ENCODE data around the gene PLEKHO2. TPM values are rescaled to one million over a fixed set of nuclear protein-coding genes. Genes with fewer than 3 reads are reported as not detected.

PLEKHO2 gene
- total RNA-seq, 5 donors from 2014 or later (not counting 1 experiment from before 2014, with no cell fraction given) = 9.2 to 22.7 (median 17.1) TPM

DNA sequence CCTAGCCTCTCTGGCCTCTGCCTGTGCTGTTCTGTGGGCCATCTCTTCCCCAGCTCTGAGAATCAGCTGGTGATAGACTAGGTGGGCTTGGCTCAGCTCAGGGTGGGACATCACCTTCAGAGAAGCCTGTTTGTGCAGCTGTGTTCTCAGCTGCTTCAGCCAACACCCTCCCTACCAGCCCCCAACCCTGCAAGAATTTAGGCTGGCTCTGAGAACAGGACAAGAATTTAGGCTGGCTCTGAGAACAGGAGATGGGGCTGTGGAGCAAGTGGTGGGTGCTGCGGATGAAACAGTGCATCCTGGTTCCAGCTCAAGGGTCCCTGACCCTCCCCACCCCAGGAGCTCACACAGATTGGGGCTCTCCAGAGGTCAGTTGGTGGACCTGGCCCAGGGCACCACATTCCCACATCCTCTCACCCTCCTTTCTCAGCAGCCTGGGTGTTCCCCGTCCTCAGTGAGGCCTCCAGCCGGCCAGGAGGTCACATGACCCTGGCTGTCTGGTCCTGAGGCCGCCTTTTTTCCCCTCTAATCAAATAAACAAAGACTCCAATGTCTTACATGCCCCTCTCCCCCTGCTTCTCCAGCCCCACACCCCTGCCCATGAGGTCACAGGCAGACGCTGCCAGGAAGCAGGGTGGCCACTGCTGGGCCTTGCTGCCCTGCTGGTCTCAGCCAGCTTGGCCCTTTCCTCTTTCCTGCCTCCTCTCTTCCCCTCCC lies 14.9 kb downstream of the PLEKHO2 start:
- peaks cover 29% of the 10 kb centered on the region for H3K36me3 Mint-ChIP-seq
- H3K27ac Mint-ChIP-seq = peak overlapping the region; percentile 40 to 53
- ATAC-seq (replicated peaks in 1 of 4) (no peak), DNase-seq (no peak)
- ChIA-PET CTCF (interaction anchor here in 1 of 2 donors (0.6 kb wide), 1 partner anchor 193 kb away, joined by 3 read pairs; no protein-coding TSS in a partner anchor), POLR2A (no interaction called here)
- H3K4me3 Mint-ChIP-seq = no peak overlapping the region
- WGBS (ENCODE audit: insufficient coverage) = 76% methylated on average over 5 of the region's 5 CpGs
- no peaks in the 10 kb centered on the region for H3K9me3 Mint-ChIP-seq
- no peak overlapping the region for H3K4me3 ChIP-seq (ENCODE audit: control insufficient read depth in 1 of 2, extremely low read depth in 1 of 2, low read length in 1 of 2)
- peaks cover 5 to 71% of the 10 kb centered on the region in 2 donors for H3K36me3 ChIP-seq (ENCODE audit: control insufficient read depth in 2 of 2, extremely low read depth in 1 of 2, insufficient read depth in 1 of 2, low read length in 1 of 2)
- H3K27me3 Mint-ChIP-seq = no peaks in the 10 kb centered on the region
- peak overlapping the region; percentile 32 for H3K27ac ChIP-seq (ENCODE audit: low read length)
- peaks cover 0 to 58% of the 10 kb centered on the region in 2 experiments for H3K4me1 ChIP-seq (ENCODE audit: control insufficient read depth in 1 of 2, extremely low read depth in 1 of 2, insufficient read depth in 2 of 2, low read length in 2 of 2)
- H3K9me3 ChIP-seq = no peaks in the 10 kb centered on the region
- peaks cover 44 to 62% (median 60%) of the 10 kb centered on the region in 3 donors for H3K4me1 Mint-ChIP-seq
- no peaks in the 10 kb centered on the region for H3K27me3 ChIP-seq (replicated peaks in 1 of 2; ENCODE audit: control insufficient read depth in 2 of 2, extremely low read depth in 1 of 2, insufficient read depth in 2 of 2, low read length in 1 of 2)

DNA sequence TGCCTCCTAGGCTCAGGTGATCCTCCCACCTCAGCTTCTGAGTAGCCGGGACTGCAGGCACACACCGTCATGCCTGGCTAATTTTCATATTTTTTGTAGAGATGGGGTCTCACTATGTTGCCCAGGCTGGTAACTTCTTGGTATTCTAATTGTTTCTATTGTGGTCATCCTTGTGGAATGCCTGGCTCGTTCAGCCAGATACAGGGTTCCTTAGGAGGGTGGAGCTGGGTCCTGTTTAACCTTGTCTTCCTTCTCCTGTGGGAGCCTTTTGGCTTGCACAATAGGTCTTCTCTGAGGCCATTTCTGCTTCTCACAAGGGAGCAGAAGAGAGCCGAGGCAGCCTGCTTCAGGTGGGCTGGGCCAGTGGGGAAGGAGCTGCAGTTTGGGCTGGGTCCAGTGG lies 15.7 kb downstream of the PLEKHO2 start:
- peaks cover 0 to 56% of the 10 kb centered on the region in 2 experiments for H3K4me1 ChIP-seq (ENCODE audit: control insufficient read depth in 1 of 2, extremely low read depth in 1 of 2, insufficient read depth in 2 of 2, low read length in 2 of 2)
- Mint-ChIP-seq H3K36me3 (peaks cover 31% of the 10 kb centered on the region), H3K4me3 (no peak overlapping the region), H3K27ac (peak overlapping the region; percentile 40 to 53), H3K9me3 (no peaks in the 10 kb centered on the region), H3K4me1 (peaks cover 36 to 56% (median 56%) of the 10 kb centered on the region in 3 donors), H3K27me3 (no peaks in the 10 kb centered on the region)
- POLR2A ChIA-PET = no interaction called here
- WGBS (ENCODE audit: insufficient coverage) = 63% methylated on average over 1 of the region's 4 CpGs
- CTCF ChIA-PET = interaction anchor here in 1 of 2 donors (0.6 kb wide), 2 partner anchors 137 to 194 kb away, joined by 3 to 4 read pairs; no protein-coding TSS in a partner anchor
- H3K27ac ChIP-seq (ENCODE audit: low read length) = peak overlapping the region; percentile 50
- no peak overlapping the region for H3K4me3 ChIP-seq (ENCODE audit: control insufficient read depth in 1 of 2, extremely low read depth in 1 of 2, low read length in 1 of 2)
- peaks cover 5 to 80% of the 10 kb centered on the region in 2 donors for H3K36me3 ChIP-seq (ENCODE audit: control insufficient read depth in 2 of 2, extremely low read depth in 1 of 2, insufficient read depth in 1 of 2, low read length in 1 of 2)
- no peaks in the 10 kb centered on the region for H3K27me3 ChIP-seq (replicated peaks in 1 of 2; ENCODE audit: control insufficient read depth in 2 of 2, extremely low read depth in 1 of 2, insufficient read depth in 2 of 2, low read length in 1 of 2)
- no peak for DNase-seq
- H3K9me3 ChIP-seq = no peaks in the 10 kb centered on the region
- ATAC-seq (replicated peaks in 1 of 4) = no peak

DNA sequence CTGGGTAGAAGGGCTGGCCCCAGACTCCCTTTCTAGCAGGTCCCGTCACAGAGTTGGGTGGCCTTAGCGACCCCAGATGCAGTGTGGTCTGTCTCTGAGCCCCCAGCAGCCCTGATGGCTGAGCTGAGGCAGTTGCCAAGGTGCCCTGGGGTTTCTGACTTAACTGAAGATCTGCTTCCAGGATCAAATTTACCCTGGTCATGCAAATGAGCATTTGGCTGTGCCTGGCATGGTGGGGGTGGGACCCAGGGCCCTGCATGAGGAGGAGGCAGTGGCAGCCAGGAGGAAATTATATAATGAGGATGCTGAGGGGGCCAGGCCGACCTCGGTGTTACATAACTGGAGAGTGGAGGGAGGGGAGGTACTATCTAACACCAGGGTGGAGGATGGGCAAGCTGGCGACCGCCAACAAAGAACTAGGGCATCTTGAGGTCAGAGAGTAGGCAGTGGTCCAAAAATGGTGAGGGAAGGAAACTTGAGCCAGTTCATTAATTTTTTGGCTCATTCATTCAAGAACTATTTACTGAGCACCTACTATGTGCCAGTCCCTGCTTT lies 16.4 kb downstream of the PLEKHO2 start:
- no peaks in the 10 kb centered on the region for H3K27me3 Mint-ChIP-seq
- 45% methylated on average over 4 of the region's 6 CpGs for WGBS (ENCODE audit: insufficient coverage)
- DNase-seq = peak in 1 of 35 experiments; percentile 23
- H3K9me3 ChIP-seq = no peaks in the 10 kb centered on the region
- ATAC-seq (replicated peaks in 1 of 4) = no peak
- peaks cover 0 to 52% of the 10 kb centered on the region in 2 experiments for H3K4me1 ChIP-seq (ENCODE audit: control insufficient read depth in 1 of 2, extremely low read depth in 1 of 2, insufficient read depth in 2 of 2, low read length in 2 of 2)
- H3K4me3 Mint-ChIP-seq = no peak overlapping the region
- no peaks in the 10 kb centered on the region for H3K27me3 ChIP-seq (replicated peaks in 1 of 2; ENCODE audit: control insufficient read depth in 2 of 2, extremely low read depth in 1 of 2, insufficient read depth in 2 of 2, low read length in 1 of 2)
- H3K4me1 Mint-ChIP-seq = peaks cover 36 to 56% (median 56%) of the 10 kb centered on the region in 3 donors
- CTCF ChIA-PET = interaction anchor here in 1 of 2 donors (0.6 kb wide), 1 partner anchor 138 kb away, joined by 4 read pairs; no protein-coding TSS in a partner anchor
- H3K27ac ChIP-seq (ENCODE audit: low read length) = peak overlapping the region; percentile 50
- POLR2A ChIA-PET = no interaction called here
- peaks cover 32% of the 10 kb centered on the region for H3K36me3 Mint-ChIP-seq
- H3K4me3 ChIP-seq (ENCODE audit: control insufficient read depth in 1 of 2, extremely low read depth in 1 of 2, low read length in 1 of 2) = no peak overlapping the region
- peak overlapping the region; percentile 40 to 71 for H3K27ac Mint-ChIP-seq
- peaks cover 5 to 82% of the 10 kb centered on the region in 2 donors for H3K36me3 ChIP-seq (ENCODE audit: control insufficient read depth in 2 of 2, extremely low read depth in 1 of 2, insufficient read depth in 1 of 2, low read length in 1 of 2)
- H3K9me3 Mint-ChIP-seq = no peaks in the 10 kb centered on the region

DNA sequence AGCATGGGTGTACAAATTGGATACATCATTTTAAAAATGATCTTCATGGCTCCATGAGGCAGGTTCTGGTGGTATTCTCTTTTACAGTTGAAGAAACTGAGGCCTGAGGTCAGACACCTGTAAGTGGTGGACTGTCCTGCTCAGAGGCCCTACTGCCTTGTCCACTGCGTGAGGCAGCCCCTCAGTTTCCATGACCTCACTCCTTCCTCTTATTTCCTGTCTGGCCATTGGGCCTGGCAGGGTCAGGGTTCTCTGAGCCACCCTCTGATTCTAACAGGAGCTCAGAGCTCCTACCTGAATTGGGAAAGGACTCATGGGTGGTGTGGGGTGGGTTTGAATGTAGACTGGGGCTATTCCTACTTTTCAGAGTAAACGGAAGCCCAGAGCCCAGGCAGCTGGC lies 17.5 kb downstream of the PLEKHO2 start:
- Mint-ChIP-seq H3K36me3 (peaks cover 33% of the 10 kb centered on the region), H3K27me3 (no peaks in the 10 kb centered on the region)
- POLR2A ChIA-PET = interaction anchor here in 1 of 2 donors (0.6 kb wide), 1 partner anchor 507 kb away, joined by 3 read pairs; no protein-coding TSS in a partner anchor

DNA sequence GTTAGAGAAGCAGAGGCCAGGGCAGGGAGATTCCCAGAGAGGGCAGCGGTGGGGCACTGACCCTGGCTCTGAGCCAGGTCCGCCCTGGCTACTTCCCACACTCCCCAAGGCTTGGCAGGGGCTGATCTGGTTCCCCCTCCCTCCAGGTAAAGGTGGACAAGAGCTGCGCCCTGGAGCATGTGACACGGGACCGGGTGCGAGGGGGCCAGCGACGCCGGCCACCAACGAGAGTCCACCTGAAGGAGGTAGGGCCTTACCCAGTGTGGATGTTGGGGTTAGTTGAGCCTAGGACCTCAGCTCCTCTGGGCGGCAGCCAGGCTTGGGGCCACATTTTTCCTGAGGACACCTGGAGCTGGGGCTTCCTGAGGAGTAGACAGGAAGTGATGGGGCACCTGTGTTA lies 19.6 kb downstream of the PLEKHO2 start:
- H3K4me3 Mint-ChIP-seq = no peak overlapping the region
- DNase-seq = no peak
- Histone ChIP-seq H3K27me3 (replicated peaks in 1 of 2; ENCODE audit: control insufficient read depth in 2 of 2, extremely low read depth in 1 of 2, insufficient read depth in 2 of 2, low read length in 1 of 2) (no peaks in the 10 kb centered on the region), H3K27ac (ENCODE audit: low read length) (no peak overlapping the region), H3K36me3 (ENCODE audit: control insufficient read depth in 2 of 2, extremely low read depth in 1 of 2, insufficient read depth in 1 of 2, low read length in 1 of 2) (peaks cover 11 to 79% of the 10 kb centered on the region in 2 donors), H3K4me3 (ENCODE audit: control insufficient read depth in 1 of 2, extremely low read depth in 1 of 2, low read length in 1 of 2) (no peak overlapping the region), H3K4me1 (ENCODE audit: control insufficient read depth in 1 of 2, extremely low read depth in 1 of 2, insufficient read depth in 2 of 2, low read length in 2 of 2) (peaks cover 0 to 27% of the 10 kb centered on the region in 2 experiments), H3K9me3 (no peaks in the 10 kb centered on the region)
- ChIA-PET POLR2A (no interaction called here), CTCF (interaction anchor here in 1 of 2 donors (0.6 kb wide), 1 partner anchor 46 kb away, joined by 5 read pairs; no protein-coding TSS in a partner anchor)
- peak overlapping the region in 1 of 2 donors; percentile 77 for H3K27ac Mint-ChIP-seq
- ATAC-seq (replicated peaks in 1 of 4) = no peak
- peaks cover 18 to 29% (median 27%) of the 10 kb centered on the region in 3 donors for H3K4me1 Mint-ChIP-seq
- no peaks in the 10 kb centered on the region for H3K27me3 Mint-ChIP-seq
- H3K9me3 Mint-ChIP-seq = no peaks in the 10 kb centered on the region
- H3K36me3 Mint-ChIP-seq = peaks cover 26% of the 10 kb centered on the region
- 100% methylated on average over 6 of the region's 11 CpGs for WGBS (ENCODE audit: insufficient coverage)

More for the DNA sequence above, 17.5 kb downstream of the PLEKHO2 start:
- Histone ChIP-seq H3K4me1 (ENCODE audit: control insufficient read depth in 1 of 2, extremely low read depth in 1 of 2, insufficient read depth in 2 of 2, low read length in 2 of 2) (peaks cover 0 to 46% of the 10 kb centered on the region in 2 experiments), H3K27me3 (replicated peaks in 1 of 2; ENCODE audit: control insufficient read depth in 2 of 2, extremely low read depth in 1 of 2, insufficient read depth in 2 of 2, low read length in 1 of 2) (no peaks in the 10 kb centered on the region), H3K36me3 (ENCODE audit: control insufficient read depth in 2 of 2, extremely low read depth in 1 of 2, insufficient read depth in 1 of 2, low read length in 1 of 2) (peaks cover 2 to 81% of the 10 kb centered on the region in 2 donors), H3K4me3 (ENCODE audit: control insufficient read depth in 1 of 2, extremely low read depth in 1 of 2, low read length in 1 of 2) (no peak overlapping the region), H3K27ac (ENCODE audit: low read length) (no peak overlapping the region), H3K9me3 (no peaks in the 10 kb centered on the region)
- peaks cover 34 to 49% (median 48%) of the 10 kb centered on the region in 3 donors for H3K4me1 Mint-ChIP-seq
- no peaks in the 10 kb centered on the region for H3K9me3 Mint-ChIP-seq
- ATAC-seq (replicated peaks in 1 of 4) (no peak), DNase-seq (no peak)
- WGBS (ENCODE audit: insufficient coverage) = 100% methylated on average over 1 of the region's 2 CpGs
- H3K27ac Mint-ChIP-seq = no peak overlapping the region
- no peak overlapping the region for H3K4me3 Mint-ChIP-seq
- CTCF ChIA-PET = interaction anchor here in 1 of 2 donors (0.5 kb wide), 1 partner anchor 111 kb away, joined by 4 read pairs; no protein-coding TSS in a partner anchor

DNA sequence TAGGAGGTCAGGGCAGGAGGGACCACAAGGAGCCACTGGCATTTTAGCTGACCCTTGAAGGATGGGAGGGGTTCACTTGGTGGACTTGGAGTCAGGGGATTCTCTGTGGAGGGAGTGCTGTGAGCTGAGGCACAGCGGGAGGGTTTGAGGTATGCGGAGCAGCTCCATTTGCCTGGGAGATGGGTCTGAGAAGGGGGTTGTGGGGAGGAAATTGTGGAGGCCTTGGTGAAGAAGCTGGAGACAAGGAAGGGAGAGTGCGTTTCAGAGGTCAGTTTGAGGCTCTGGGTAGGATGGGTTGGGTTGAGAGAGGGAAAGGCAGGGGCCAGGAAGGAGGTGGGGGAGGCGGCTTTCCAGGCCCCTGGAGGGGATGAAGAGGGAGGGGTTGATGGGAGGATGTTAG lies 20.2 kb downstream of the PLEKHO2 start:
- Histone ChIP-seq H3K36me3 (ENCODE audit: control insufficient read depth in 2 of 2, extremely low read depth in 1 of 2, insufficient read depth in 1 of 2, low read length in 1 of 2) (peaks cover 11 to 83% of the 10 kb centered on the region in 2 donors), H3K4me3 (ENCODE audit: control insufficient read depth in 1 of 2, extremely low read depth in 1 of 2, low read length in 1 of 2) (no peak overlapping the region), H3K27ac (ENCODE audit: low read length) (no peak overlapping the region), H3K4me1 (ENCODE audit: control insufficient read depth in 1 of 2, extremely low read depth in 1 of 2, insufficient read depth in 2 of 2, low read length in 2 of 2) (peaks cover 0 to 21% of the 10 kb centered on the region in 2 experiments), H3K9me3 (no peaks in the 10 kb centered on the region), H3K27me3 (replicated peaks in 1 of 2; ENCODE audit: control insufficient read depth in 2 of 2, extremely low read depth in 1 of 2, insufficient read depth in 2 of 2, low read length in 1 of 2) (no peaks in the 10 kb centered on the region)
- Mint-ChIP-seq H3K4me3 (no peak overlapping the region), H3K27me3 (no peaks in the 10 kb centered on the region), H3K36me3 (peaks cover 31% of the 10 kb centered on the region), H3K4me1 (peaks cover 16 to 23% (median 21%) of the 10 kb centered on the region in 3 donors), H3K9me3 (no peaks in the 10 kb centered on the region), H3K27ac (no peak overlapping the region)
- 100% methylated on average over 4 of the region's 4 CpGs for WGBS (ENCODE audit: insufficient coverage)
- POLR2A ChIA-PET = no interaction called here
- DNase-seq (no peak), ATAC-seq (replicated peaks in 1 of 4) (no peak)
- CTCF ChIA-PET = interaction anchor here in 1 of 2 donors (0.6 kb wide), 1 partner anchor 46 kb away, joined by 5 read pairs; no protein-coding TSS in a partner anchor

Data from T-cell (primary cell).